NCI-H146 treated with DMSO at 0.1 percent for 48 hours (cell line): Measurements from ENCODE around the gene CCDC12.
A peak's percentile ranks its signal among the peaks of the same experiment; 100 is the strongest.

Source experiments
- DNase-seq: peaks from one replicate; lab custom pipeline; 2025; ENCODE audit not compliant: unreplicated experiment; lab: John Stamatoyannopoulos, UW

Gene CCDC12

GRCh38 chr3:46976326-46977190 is at the start of gene CCDC12:
TSS of gene CCDC12 (minus strand) at chr3:46976745. CDS start at chr3:46976732, 13 bp downstream.
- DNase-seq = peak; percentile 89

DNA sequence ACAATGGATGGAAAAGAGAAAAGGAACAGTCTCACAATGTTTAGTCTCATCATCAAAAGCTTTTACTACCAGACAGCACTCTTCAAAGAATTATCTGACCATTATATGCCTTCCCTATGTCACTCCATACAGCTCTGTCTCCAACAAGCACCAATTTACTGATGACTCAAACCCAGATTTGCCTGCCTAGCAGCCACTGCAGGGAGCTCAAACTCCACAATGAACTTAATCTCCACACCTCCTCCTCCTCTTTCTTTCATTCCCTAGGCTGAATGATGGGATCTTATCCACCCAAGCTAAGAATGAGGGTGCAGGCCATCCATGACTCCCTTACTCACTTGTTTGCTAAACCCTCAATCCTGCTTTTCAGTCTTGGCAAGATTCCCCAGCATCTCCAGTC is 48.4 kb upstream of the CCDC12 start:
- no peak for DNase-seq

- DNase-seq = peak; percentile 5
Measured at GRCh38 chr3:47022641-47023071, 46.1 kb upstream of the CCDC12 start.

DNA sequence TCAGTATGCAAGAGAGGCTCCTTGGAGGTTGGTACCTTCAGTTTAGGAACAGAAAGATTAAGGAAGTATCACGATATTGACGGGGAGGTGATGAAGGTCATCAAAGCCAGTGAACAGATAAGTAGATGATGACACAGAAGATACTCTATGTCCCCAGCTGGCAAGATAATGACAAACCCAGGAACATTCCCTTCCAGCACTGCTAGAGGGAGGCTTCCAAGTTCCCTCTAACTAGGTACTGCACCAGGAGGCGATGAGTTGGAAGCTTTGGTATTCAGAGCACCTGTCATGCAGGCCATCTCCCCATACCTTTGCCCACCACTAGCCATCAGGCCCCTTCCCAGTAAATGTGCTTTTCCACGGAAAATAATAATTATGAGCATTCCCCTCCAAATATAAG is 43.8 kb upstream of the CCDC12 start:
- no peak for DNase-seq

- no peak for DNase-seq
Measured at GRCh38 chr3:47019201-47019600, 42.7 kb upstream of the CCDC12 start.

GRCh38 chr3:47018269-47018611 is 41.7 kb upstream of the CCDC12 start:
- DNase-seq = no peak

- no peak for DNase-seq
Measured at GRCh38 chr3:47017504-47018268, 41.1 kb upstream of the CCDC12 start.

- DNase-seq = no peak
Measured at GRCh38 chr3:47016934-47017435, 40.4 kb upstream of the CCDC12 start.

GRCh38 chr3:47016086-47016933 is 39.8 kb upstream of the CCDC12 start:
- DNase-seq = no peak

DNA sequence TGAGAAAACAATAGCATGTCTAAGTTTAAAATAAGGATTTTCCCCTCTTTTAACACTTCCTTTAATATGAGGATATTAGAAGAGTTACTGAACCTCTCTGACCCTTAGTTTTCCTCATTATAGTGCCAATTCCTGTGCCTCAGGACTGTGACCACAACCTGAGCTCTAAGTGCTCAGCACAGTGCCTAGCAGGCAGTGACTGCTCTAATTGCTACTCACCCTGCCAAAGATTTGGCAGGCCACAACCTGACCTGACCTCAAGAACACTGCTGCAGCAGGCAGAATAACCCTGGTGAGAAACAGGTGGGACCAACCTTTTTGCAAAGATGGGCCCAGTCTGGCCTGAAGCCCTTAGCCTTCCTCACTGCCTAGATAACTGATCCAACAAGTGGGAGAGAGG is 38.6 kb upstream of the CCDC12 start:
- no peak for DNase-seq

DNA sequence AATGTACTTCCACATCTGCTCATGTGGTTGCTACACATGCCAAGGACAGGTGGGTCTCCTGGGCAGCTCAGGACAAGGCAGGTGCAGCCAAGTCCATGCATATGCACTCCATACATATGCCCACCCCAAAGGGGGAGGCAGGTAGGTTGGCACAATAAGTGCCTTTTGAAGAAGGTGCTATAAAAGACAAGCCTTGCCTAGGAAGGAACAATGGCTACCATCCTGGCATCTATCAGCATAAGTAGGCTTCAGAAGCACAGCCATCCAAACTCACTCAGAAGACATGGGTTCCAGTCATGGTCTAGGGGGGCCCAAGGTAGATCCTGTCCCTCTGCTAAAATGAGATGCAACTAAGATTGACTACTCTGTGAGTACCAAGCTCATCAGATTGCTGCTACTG is 37.5 kb upstream of the CCDC12 start:
- no peak for DNase-seq

DNA sequence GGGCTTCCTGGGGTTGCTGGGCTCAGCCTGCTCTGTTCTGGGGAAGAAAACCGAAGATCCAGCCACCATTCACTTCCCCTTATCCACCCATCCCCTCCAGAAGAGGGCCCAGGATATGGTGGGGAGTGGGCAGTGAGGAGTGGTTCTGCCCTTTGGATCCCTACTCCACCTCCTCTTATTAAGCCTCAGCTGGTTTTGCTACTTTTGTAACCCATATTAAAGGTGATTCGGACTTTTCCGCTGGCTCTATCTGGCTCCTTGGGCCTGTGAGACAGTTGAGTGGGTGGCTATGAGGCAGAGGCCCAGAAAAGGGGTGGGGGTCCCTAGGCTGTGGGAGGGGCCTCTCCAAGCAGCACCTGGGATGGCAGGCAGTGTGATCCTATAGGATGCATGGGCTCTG is 36.7 kb upstream of the CCDC12 start:
- DNase-seq = no peak

DNA sequence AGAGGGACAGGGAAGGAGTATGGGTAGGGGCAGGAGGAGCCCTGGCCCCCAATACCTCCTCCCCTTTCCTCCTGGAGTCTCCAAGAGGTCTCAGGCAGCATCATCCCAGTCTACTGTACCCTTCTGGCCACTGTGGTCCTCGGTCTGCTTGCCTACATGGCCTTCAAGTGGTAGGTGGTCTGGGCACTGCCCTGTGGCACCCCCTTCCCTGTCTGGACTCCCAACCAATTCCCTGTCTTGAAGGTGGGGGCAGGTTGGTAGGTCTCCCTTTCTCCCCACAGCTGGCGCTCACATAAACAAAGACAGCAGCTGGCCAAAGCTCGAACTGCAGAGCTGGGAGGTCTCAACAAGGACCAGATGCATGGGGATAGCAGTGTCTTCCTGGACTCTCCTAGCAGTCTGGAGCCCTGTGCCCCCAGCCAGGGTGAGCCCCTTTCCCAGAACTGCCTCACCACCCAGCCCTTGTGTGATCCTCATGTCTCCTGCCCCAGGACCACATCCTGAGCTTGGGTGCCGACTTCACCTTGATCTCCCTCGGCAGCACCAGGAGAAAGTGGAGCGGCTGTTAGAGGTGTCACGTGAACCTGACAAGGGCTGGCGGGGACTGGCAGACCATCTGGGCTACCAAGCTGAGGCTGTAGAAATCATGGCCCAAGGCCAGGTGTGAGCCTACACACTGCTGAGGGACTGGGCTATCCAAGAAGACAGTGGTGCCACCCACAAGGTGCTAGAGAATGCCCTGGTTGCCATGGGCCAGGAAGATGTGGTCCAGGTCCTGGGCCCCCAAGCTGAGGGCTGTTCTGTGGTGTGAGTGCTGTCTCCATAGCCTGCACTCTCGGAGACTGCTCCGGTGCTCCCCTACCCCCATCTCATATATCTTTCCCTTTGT is 36.0 kb upstream of the CCDC12 start:
- DNase-seq = no peak

DNA sequence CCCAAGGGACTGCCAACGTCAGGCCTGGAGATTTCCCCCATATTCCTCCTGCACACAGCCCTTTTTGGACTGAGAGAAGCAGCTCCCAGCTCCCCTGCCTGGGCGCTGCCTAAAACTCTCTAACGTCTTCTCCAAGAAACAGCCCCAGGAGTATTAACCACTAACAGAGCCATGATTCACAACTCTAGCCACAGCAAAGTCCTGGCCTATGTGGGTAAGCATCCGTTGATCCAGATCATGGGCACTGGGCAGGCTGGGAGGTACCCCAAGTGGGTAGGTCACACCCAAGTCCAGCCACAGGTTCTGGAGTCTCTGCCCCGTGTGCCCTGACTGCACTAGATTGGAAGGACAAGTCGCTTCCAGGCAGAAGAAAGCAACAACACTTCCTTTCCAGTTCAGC is 34.8 kb upstream of the CCDC12 start:
- no peak for DNase-seq

DNA sequence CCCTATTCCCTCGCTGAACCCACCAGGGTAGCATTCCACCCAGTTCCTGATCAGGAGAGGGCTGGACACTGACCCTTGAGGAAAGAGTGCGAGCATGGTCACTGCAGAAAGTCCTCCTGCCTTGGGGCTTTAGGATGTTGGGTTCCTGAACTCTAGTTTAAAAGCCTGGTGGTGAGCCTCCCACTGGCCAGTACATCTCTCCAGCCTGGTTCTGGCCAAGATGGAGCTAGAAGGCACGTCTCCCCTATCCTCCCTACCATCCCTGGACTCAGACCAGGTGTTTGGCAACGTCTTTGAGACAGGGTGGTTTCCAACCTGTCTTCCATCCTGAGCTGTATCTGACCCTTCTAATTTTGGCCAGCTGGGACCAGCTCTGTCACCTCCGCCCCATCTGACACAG is 34.4 kb upstream of the CCDC12 start:
- DNase-seq = no peak

DNA sequence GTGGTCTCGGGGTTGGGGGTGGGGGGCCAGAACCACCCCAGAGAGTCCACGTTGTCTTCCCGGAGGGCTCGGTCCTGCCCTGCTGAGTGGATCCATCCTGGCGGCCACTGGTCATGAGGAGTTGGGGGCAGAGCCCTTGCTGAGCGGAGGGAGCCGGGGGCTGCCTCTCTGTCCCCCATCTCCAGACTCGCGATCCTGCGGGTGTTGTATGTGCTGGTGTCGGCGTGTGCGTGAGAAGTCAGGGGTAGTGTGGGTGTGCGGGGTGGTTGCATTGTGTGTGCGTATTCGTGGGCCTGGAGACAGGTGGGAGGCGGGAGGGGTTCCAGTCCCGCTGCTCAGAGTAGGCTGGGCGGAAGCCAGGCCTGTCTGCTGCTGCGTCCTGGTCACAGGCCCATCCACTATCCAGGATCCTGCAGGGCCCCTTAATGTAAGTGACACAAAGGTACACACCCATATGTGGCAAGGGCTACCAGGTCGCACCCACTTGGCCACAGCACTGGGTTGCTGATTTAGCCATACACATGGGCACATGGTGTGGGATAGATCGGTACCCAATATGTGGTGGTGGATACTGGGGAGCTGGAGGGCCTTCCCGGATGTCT is 33.7 kb upstream of the CCDC12 start:
- no peak for DNase-seq

GRCh38 chr3:47009225-47010110 is 32.9 kb upstream of the CCDC12 start:
- DNase-seq = peak; percentile 77

DNA sequence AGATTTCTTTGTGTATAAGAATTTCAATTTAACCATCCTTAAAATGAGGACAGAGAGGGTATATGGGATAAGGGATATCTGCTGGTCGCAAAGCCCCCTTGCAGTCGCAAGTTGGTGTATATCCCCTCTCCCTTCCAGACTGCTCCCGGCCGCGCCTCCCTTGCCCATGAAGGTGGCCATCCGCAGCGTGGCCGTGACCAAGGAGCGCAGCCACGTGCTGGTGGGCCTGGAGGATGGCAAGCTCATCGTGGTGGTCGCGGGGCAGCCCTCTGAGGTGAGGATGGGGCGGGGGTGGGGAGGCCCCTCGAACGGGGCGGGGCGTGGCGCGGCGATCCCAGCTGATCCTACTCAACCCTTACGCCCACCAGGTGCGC is 32.3 kb upstream of the CCDC12 start:
- DNase-seq = no peak

DNA sequence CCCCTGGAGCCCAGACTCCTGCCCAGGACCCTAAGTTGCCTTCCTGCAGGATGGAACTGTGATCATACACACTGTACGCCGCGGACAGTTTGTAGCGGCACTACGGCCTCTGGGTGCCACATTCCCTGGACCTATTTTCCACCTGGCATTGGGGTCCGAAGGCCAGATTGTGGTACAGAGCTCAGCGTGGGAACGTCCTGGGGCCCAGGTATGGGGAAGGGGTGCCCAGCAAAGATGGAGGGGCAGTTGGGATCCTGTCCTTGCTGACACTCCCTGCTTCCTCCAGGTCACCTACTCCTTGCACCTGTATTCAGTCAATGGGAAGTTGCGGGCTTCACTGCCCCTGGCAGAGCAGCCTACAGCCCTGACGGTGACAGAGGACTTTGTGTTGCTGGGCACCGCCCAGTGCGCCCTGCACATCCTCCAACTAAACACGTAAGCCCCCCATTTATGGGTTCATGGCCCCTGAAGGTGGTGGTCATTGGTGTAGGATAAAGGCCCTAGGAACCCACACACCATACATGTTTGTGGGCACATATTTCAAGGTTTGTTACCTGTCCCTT is 31.8 kb upstream of the CCDC12 start:
- no peak for DNase-seq
